Measurements from ENCODE around the gene SGTA. TPM values are rescaled to one million over a fixed set of nuclear protein-coding genes. Genes with fewer than 3 reads are reported as not detected.

The SGTA gene
- total RNA-seq, 2 experiments from 2014 or later = 44.3 to 44.6 TPM

DNA sequence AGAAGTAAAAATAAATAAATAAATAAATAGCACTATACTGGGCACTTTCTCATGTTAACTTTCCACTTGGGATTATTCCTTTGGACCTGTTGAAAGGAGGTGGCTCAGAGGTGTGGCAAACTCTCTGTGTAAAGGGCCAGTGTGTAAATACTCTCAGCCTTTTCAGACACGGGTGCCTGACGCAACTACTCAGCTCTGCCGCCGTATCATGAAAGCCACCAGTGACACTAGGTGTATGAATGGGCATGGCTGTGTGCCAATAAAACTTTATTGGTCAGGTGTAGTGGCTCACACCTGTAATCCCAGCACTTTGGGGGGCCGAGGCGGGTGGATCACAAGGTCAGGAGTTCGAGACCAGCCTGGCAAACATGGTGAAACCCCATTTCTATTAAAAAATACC is 23.1 kb downstream of the SGTA start:
- Mint-ChIP-seq H3K9me3 (no peaks in the 10 kb centered on the region), H3K36me3 (ENCODE audit: low read depth) (peaks cover 19% of the 10 kb centered on the region), H3K27me3 (ENCODE audit: low read depth) (no peaks in the 10 kb centered on the region), H3K27ac (no peak overlapping the region), H3K4me3 (no peak overlapping the region), H3K4me1 (ENCODE audit: low read depth) (no peaks in the 10 kb centered on the region)
- no peak for DNase-seq
- CTCF ChIA-PET = interaction anchor here (0.5 kb wide), 1 partner anchor 10 kb away, joined by 3 read pairs; no protein-coding TSS in a partner anchor
- intact Hi-C loops (cut with micrococcal nuclease) = no loop called here

DNA sequence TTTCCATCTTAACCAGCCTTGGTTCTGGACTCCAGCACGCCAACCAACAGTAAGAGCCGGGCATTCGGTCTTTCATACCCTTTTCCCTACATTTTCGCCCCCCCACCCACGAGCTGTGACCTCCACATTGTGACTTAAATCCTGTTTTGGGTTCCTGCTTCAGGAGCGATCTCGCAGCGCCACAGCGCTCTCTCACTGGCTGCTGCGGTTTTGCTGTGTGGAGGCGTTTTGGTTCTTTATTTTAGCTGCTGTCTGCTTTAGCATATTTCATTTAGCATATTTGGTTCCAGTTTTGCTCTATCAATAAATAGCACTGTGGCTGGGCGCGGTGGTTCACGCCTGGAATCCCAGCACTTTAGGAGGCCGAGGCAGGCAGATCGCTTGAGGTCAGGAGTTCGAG is 23.7 kb downstream of the SGTA start:
- H3K27me3 Mint-ChIP-seq (ENCODE audit: low read depth) = no peaks in the 10 kb centered on the region
- H3K9me3 Mint-ChIP-seq = no peaks in the 10 kb centered on the region
- no peak overlapping the region for H3K27ac Mint-ChIP-seq
- peaks cover 19% of the 10 kb centered on the region for H3K36me3 Mint-ChIP-seq (ENCODE audit: low read depth)
- no peak for DNase-seq
- CTCF ChIA-PET = interaction anchor here (0.7 kb wide), 1 partner anchor 60 kb away, joined by 3 read pairs; the partner anchor contains the start of gene ZNF554
- H3K4me1 Mint-ChIP-seq (ENCODE audit: low read depth) = no peaks in the 10 kb centered on the region
- intact Hi-C loops (cut with micrococcal nuclease) = no loop called here
- H3K4me3 Mint-ChIP-seq = no peak overlapping the region

DNA sequence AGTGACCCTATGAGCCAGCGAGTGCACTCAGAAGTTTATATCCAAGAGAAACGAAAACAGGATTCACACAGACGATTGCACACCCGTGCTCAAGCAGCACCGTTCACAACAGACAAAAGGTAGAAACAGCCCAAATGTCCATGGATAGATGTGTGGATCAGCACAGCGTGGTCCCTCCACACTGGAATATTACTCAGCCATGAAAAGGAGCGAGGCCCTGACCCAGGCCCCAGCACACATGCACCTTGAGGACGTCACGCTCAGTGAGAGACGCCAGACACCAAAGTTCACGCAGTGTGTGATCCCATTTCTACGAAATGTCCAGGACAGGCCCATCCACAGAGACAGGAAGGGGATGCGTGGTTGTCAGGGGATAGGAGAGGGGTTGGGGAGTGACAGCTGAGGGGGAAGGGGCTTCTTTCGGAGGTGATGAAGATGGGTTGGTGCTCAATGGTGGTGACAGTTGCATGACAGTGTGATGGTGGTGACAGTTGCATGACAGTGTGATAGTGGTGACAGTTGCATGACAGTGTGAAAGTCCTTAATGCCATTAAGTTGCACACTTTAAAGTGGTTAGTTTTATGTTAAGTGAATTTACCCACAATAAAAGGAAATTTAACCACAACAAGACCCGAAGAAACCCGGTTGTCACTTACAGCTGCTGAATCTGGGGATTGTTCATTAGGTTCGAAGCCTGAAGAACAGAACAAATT is 24.3 kb downstream of the SGTA start:
- intact Hi-C loops (cut with micrococcal nuclease) = no loop called here
- no peak for DNase-seq
- H3K27me3 Mint-ChIP-seq (ENCODE audit: low read depth) = no peaks in the 10 kb centered on the region
- no peaks in the 10 kb centered on the region for H3K4me1 Mint-ChIP-seq (ENCODE audit: low read depth)
- no peaks in the 10 kb centered on the region for H3K9me3 Mint-ChIP-seq
- no peak overlapping the region for H3K4me3 Mint-ChIP-seq
- H3K36me3 Mint-ChIP-seq (ENCODE audit: low read depth) = peaks cover 19% of the 10 kb centered on the region
- no peak overlapping the region for H3K27ac Mint-ChIP-seq
- CTCF ChIA-PET = interaction anchor here (0.7 kb wide), 1 partner anchor 61 kb away, joined by 3 read pairs; the partner anchor contains the start of gene ZNF554

DNA sequence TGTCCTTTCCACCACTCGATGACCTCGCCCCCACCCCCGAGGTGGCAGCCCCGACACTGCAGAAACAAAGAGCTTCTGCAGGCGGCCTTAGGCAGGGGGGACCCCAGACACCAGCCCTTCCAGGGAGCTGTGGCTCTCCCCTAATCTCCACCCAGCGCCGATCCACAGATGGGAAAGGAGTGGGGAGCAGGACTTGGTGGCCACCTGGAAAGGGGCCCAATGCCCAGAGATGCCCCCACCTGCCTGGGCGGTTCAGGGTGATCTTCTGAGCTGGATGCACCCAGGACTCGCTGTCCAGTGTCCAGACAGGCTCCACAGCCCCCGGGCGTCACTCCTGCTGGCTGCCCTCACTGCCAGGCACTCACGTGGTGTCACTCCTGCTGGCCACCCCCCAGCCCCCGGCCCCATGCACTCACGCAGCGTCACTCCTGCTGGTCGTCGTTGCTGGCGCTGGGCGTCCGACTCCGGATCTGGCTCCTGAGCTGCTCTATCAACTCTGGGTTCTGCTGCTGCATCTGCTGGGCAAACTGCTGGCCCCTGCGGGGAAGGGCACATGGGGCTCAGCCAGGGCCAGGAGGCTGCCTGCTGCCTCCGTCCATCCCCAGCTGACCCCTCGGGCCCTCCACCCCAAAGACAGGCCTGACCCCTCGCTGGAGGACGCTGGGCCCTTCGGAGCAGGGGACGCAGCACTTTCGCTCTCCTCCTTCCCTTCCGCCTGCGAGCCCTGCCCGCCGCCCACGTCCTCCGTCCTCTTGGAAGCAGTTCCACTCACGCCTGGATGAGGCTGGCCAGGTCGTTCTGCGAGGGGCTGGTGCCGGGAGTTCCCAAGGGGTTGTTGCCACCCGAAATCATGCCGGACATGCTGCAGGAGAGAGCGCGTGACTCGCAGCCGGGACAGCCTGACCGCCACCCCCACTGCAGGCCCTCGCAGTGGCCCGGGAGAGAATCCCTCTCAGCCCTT is 25.9 kb downstream of the SGTA start:
- Mint-ChIP-seq H3K4me3 (no peak overlapping the region), H3K9me3 (no peaks in the 10 kb centered on the region), H3K36me3 (ENCODE audit: low read depth) (peaks cover 15% of the 10 kb centered on the region), H3K27ac (no peak overlapping the region), H3K27me3 (ENCODE audit: low read depth) (no peaks in the 10 kb centered on the region), H3K4me1 (ENCODE audit: low read depth) (no peaks in the 10 kb centered on the region)
- CTCF ChIA-PET = no interaction called here
- intact Hi-C loops (cut with micrococcal nuclease) = no loop called here
- DNase-seq = no peak

DNA sequence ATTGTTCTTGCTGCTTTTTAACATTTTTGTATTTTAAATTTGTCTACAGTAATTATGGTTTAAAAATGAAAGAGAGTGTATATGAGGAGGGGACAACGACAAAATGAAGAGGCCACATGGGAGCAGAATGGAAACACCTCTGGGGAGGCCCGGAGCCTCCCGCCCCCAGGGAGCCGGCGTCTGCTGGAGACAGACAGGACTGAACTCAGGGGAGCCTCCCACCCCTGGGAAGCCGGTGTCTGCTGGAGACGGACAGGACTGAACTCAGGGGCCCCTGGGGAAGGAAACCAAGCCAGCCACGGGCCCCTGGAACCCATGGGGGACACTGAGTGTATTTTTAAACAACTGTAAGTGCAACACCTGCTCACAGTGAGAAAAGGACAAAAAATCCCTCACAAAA is 26.6 kb downstream of the SGTA start:
- intact Hi-C loops (cut with micrococcal nuclease) = no loop called here
- Mint-ChIP-seq H3K27me3 (ENCODE audit: low read depth) (no peaks in the 10 kb centered on the region), H3K36me3 (ENCODE audit: low read depth) (peaks cover 14% of the 10 kb centered on the region), H3K27ac (no peak overlapping the region), H3K9me3 (no peaks in the 10 kb centered on the region), H3K4me3 (no peak overlapping the region), H3K4me1 (ENCODE audit: low read depth) (no peaks in the 10 kb centered on the region)
- no peak for DNase-seq
- CTCF ChIA-PET = no interaction called here

DNA sequence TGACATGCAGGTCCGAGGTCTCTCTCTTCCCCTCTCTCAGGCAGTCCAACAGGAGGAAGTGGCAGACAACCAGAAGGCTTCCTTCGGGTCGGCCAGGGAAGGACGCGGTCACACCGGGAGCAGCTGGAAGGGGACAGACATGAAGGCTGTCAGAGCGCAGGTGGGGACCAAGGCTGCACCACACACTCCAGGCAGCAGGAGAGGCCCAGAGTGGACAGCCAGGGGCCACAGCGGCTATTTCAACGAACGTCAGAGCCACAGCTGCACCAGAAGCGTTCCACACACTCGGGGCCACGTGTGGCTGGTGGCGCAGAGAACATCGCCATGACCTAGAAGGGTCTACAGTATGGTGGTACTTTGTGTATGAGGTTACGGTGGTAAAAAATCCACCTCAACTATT is 27.3 kb downstream of the SGTA start:
- intact Hi-C loops (cut with micrococcal nuclease) = no loop called here
- no peak for DNase-seq
- no peak overlapping the region for H3K4me3 Mint-ChIP-seq
- CTCF ChIA-PET = no interaction called here
- no peaks in the 10 kb centered on the region for H3K9me3 Mint-ChIP-seq
- H3K27me3 Mint-ChIP-seq (ENCODE audit: low read depth) = no peaks in the 10 kb centered on the region
- H3K36me3 Mint-ChIP-seq (ENCODE audit: low read depth) = peaks cover 14% of the 10 kb centered on the region
- H3K27ac Mint-ChIP-seq = no peak overlapping the region
- no peaks in the 10 kb centered on the region for H3K4me1 Mint-ChIP-seq (ENCODE audit: low read depth)

DNA sequence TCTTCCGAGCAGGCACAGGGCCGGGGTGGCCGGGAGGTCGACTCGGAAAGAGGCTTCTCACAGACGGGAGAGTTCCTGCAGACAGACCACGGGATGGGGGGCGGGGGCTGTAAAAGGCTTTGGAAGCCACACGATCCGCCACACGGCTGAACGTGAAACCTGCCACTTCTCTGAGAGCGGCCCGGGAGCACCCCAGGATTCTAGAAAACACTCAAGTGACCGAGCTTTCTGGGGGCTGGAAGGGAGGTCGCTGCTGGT is 27.7 kb downstream of the SGTA start:
- CTCF ChIA-PET = no interaction called here
- no peak overlapping the region for H3K27ac Mint-ChIP-seq

DNA sequence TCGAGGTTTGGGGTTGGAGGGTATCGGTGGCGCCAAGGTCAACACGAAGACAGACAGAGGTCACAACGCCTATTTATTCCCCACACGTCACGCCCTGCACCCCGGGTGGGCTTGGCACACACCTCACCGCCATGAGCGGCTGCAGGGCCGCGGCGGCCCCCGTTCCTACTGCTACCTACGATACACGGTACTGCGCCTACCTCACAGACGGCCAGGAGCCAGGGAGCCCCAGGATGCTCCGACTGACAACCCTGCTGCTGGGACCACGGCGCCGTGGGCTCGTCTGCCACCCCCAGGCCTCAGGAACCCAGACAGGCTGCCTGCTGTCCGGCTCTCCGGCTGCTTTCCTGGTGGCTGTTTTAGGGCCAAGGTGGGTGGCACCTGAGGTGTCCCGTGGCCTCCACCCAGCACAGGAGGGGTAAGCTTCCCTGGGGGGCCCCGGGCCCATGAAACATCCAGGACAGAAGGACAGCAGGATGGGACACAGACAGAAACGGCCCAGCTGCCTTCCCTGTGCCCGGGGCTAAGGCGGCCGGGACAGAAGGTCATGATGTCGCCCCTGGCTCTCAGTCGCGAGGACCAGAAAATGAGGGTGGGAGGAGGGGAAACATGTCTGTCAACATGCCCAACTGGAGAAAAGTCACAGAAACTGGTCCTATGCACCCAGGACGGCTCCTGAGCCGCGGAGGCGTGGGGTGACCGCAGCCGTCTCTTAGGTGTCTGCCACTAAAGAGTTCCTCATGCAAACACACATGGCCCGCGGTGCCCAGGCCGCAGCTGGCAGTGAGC is 28.2 kb downstream of the SGTA start:
- DNase-seq = no peak
- intact Hi-C loops (cut with micrococcal nuclease) = no loop called here
- CTCF ChIA-PET = no interaction called here
- H3K36me3 Mint-ChIP-seq (ENCODE audit: low read depth) = peaks cover 11% of the 10 kb centered on the region
- H3K4me3 Mint-ChIP-seq = no peak overlapping the region
- H3K4me1 Mint-ChIP-seq (ENCODE audit: low read depth) = no peaks in the 10 kb centered on the region
- H3K9me3 Mint-ChIP-seq = no peaks in the 10 kb centered on the region
- H3K27ac Mint-ChIP-seq = no peak overlapping the region
- H3K27me3 Mint-ChIP-seq (ENCODE audit: low read depth) = no peaks in the 10 kb centered on the region

More for the DNA sequence above, 27.7 kb downstream of the SGTA start:
- Mint-ChIP-seq H3K36me3 (ENCODE audit: low read depth) (peaks cover 14% of the 10 kb centered on the region), H3K4me3 (no peak overlapping the region), H3K4me1 (ENCODE audit: low read depth) (no peaks in the 10 kb centered on the region), H3K27me3 (ENCODE audit: low read depth) (no peaks in the 10 kb centered on the region), H3K9me3 (no peaks in the 10 kb centered on the region)
- intact Hi-C loops (cut with micrococcal nuclease) = no loop called here
- no peak for DNase-seq

DNA sequence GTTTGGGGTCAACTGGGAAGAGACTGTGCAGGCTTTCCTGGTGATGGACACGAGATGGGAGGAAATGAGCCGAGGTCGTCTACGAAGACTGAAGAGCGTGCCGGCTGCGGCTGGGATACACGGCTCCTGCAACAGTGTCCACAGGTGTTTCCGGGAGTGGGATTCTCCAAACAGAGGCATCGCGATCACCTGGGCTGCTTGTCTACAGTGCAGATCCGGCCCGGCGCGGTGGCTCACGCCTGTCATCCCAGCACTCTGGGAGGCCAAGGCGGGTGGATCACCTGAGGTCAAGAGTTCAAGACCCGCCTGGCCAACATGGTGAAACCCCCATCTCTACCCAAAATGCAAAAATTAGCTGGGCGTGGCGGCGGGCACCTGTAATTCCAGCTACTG is 31.6 kb downstream of the SGTA start:
- H3K27me3 Mint-ChIP-seq (ENCODE audit: low read depth) = no peaks in the 10 kb centered on the region
- no peak overlapping the region for H3K4me3 Mint-ChIP-seq
- no peaks in the 10 kb centered on the region for H3K9me3 Mint-ChIP-seq
- no peaks in the 10 kb centered on the region for H3K4me1 Mint-ChIP-seq (ENCODE audit: low read depth)
- no peak for DNase-seq
- H3K36me3 Mint-ChIP-seq (ENCODE audit: low read depth) = peaks cover 3% of the 10 kb centered on the region
- intact Hi-C loops (cut with micrococcal nuclease) = no loop called here
- H3K27ac Mint-ChIP-seq = no peak overlapping the region
- CTCF ChIA-PET = interaction anchor here (0.6 to 8.3 kb wide), 2 partner anchors 103 to 213 kb away, joined by 3 to 69 read pairs; no protein-coding TSS in a partner anchor

DNA sequence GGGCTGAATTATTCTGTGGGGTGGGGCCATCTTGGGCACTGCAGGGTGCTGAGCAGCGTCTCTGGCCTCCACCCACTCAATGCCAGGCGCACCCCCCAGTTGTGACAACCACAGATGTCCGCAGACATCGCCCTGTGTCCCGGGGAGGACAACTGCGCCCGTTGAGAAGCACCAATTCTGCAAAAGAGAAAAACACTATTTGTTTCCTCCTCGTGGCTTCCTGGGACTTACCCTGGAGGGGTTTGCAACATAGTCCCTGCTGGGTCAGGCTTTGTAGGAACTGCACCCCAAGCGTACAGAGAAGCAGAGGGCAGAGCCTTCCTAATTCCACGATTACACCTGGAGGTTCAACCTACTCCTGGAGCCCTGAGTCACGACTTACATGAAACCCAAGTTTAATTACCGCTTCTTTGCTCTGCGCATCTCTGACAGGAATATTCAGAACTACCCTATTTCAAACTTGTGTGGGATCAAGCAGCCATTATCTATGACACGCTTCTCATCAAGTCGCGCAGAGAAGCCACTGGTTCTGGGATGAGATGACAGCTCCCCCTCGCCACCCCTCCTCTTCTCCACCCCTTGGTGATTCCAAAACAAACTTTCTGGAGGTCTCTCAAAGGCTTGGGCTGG is 32.1 kb downstream of the SGTA start:
- no peak overlapping the region for H3K27ac Mint-ChIP-seq
- no peak for DNase-seq
- H3K27me3 Mint-ChIP-seq (ENCODE audit: low read depth) = no peaks in the 10 kb centered on the region
- H3K9me3 Mint-ChIP-seq = no peaks in the 10 kb centered on the region
- peaks cover 2% of the 10 kb centered on the region for H3K36me3 Mint-ChIP-seq (ENCODE audit: low read depth)
- no peak overlapping the region for H3K4me3 Mint-ChIP-seq
- CTCF ChIA-PET = interaction anchor here (0.6 to 8.3 kb wide), 3 partner anchors 89 to 212 kb away, joined by 3 to 69 read pairs (median 7); no protein-coding TSS in a partner anchor
- H3K4me1 Mint-ChIP-seq (ENCODE audit: low read depth) = no peaks in the 10 kb centered on the region
- intact Hi-C loops (cut with micrococcal nuclease) = no loop called here

DNA sequence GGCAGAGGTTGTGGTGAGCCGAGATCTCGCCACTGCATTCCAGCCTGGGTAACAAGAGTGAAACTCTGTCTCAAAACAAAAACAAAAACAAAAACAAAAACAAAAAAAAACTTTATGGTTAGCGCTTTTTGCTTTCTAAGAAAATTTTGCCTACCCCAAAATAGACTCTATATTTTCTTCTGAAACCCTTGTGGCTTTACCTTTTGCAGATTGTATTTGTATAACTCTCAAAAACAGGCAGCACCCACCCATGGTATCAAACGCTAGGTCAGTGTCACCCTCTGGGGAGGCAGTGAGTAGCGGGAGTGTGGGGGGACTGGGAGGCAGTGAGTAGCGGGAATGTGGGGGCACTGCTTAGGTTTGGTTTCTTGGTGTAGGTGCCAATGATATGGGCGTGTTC is 35.7 kb downstream of the SGTA start:
- Mint-ChIP-seq H3K36me3 (ENCODE audit: low read depth) (no peaks in the 10 kb centered on the region), H3K27me3 (ENCODE audit: low read depth) (no peaks in the 10 kb centered on the region), H3K9me3 (no peaks in the 10 kb centered on the region), H3K27ac (no peak overlapping the region), H3K4me1 (ENCODE audit: low read depth) (no peaks in the 10 kb centered on the region), H3K4me3 (no peak overlapping the region)
- intact Hi-C loops (cut with micrococcal nuclease) = no loop called here
- DNase-seq = no peak
- CTCF ChIA-PET = interaction anchor here (8.3 kb wide), 1 partner anchor 99 kb away, joined by 69 read pairs; no protein-coding TSS in a partner anchor

DNA sequence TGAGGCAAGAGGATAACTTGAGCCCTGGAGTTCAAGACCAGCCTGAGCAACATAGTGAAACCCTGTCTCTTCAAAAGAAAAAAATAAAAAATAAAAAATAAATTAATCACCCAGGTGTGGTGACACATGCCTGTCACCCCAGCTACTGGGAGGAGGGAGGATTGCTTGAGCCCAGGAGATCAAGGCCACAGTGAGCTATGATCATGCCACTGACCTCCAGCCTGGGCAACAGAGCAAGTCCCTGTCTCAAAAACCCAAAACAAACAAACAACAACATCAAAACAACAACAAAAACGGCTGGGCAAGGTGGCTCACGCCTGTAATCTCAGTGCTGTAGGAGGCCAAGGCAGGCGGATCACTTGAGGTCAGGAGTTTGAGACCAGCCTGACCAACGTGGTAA is 39.0 kb downstream of the SGTA start:
- intact Hi-C loops (cut with micrococcal nuclease) = no loop called here
- DNase-seq = no peak
- Mint-ChIP-seq H3K27ac (no peak overlapping the region), H3K4me1 (ENCODE audit: low read depth) (peaks cover 6% of the 10 kb centered on the region), H3K27me3 (ENCODE audit: low read depth) (peaks cover 4% of the 10 kb centered on the region), H3K9me3 (no peaks in the 10 kb centered on the region), H3K36me3 (ENCODE audit: low read depth) (no peaks in the 10 kb centered on the region), H3K4me3 (no peak overlapping the region)
- CTCF ChIA-PET = no interaction called here

Measured in activated naive CD4-positive, alpha-beta T cell treated with anti-CD3 and anti-CD28 coated beads for 36 hours (primary cell).